HUDEP-2 (cell line): Measurements from ENCODE around the gene OR4A47.
"Not testable (repeated sequence)": the region's sequence is repeated elsewhere in the genome, so short reads cannot be mapped to it uniquely, and the experiment has no call there.

Experiments
- DNase-seq, 76 experiments: peaks; one replicate each; lab custom pipeline; 2025; ENCODE audit not compliant: unreplicated experiment in 76 of 76; lab: John Stamatoyannopoulos, UW

The OR4A47 gene

GRCh38 chr11:48488493-48488892 lies at the start of gene OR4A47:
TSS of gene OR4A47 (plus strand) at chr11:48488793. CDS start at chr11:48488793, 0 bp downstream.
- DNase-seq = not testable (repeated sequence)

GRCh38 chr11:48455909-48456308 lies 32.7 kb upstream of the OR4A47 start:
- not testable (repeated sequence) for DNase-seq

GRCh38 chr11:48473966-48474365 lies 14.6 kb upstream of the OR4A47 start:
- DNase-seq = not testable (repeated sequence)

- not testable (repeated sequence) for DNase-seq
Observed at GRCh38 chr11:48474703-48475102, 13.9 kb upstream of the OR4A47 start.

GRCh38 chr11:48506169-48506568 lies 17.6 kb downstream of the OR4A47 start:
- not testable (repeated sequence) for DNase-seq

- no peak for DNase-seq
Observed at GRCh38 chr11:48538991-48539390, 50.4 kb downstream of the OR4A47 start.
